K562 treated with DMSO at 1 percent for 48 hours (cell line): Measurements from ENCODE around the gene EXD1. TPM values are rescaled to one million over a fixed set of nuclear protein-coding genes. Genes with fewer than 3 reads are reported as not detected.

Experiments used
- total RNA-seq: library from RNA; unstranded; fragments of 300-600 nt; gene quantifications from 2 replicates; pipeline ENCODE4 v1.2.3, GENCODE V29; 2022; ENCODE audit warnings: low replicate concordance; ENCODE audit errors: extremely low read depth

EXD1 gene
- not detected in 2 replicates for total RNA-seq

GRCh38 chr15:41230650-41231421, at the start of gene EXD1, which contains the start of gene CHP1:
Gene EXD1 (minus strand): TSS chr15:41230757. CDS start chr15:41226575, 4,182 bp downstream.
Gene CHP1 (plus strand): TSS chr15:41231268. CDS start chr15:41231383, 115 bp downstream.

Other genes with a start within 250 kb of the EXD1 start
- not detected in 2 replicates for gene INO80, start 114.5 kb downstream of the EXD1 start, total RNA-seq
- not detected in 2 replicates for gene CHP1, start 511 bp upstream of the EXD1 start, total RNA-seq
- gene OIP5, start 101.8 kb upstream of the EXD1 start, total RNA-seq, result not detected in 2 replicates
- not detected in 2 replicates for gene NUSAP1, start 102.1 kb upstream of the EXD1 start, total RNA-seq
- not detected in 2 replicates for gene NDUFAF1, start 171.7 kb upstream of the EXD1 start, total RNA-seq
- not detected in 2 replicates for gene RTF1, start 186.3 kb upstream of the EXD1 start, total RNA-seq